Measurements from ENCODE around the gene IRF2.

DNA sequence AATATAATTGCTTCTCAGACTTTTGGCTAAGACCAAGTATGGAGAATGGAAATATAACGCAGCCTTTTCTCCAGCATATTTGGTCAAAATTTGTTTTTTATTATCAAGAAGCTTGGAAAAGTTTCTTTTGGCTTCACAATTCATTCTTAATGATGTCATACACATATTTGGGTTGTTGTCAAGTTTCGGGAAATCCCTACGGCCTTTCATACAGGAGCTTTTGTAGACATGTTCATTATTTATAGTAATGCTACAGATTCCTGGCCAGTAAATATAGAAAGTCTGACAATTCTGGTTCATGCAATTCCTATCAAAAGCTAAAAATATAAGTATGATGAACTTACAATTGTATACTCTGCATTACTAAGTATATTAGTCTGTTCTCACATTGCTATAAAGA is 112.9 kb downstream of the IRF2 start:
- TF ChIP-seq, protein P1, sequence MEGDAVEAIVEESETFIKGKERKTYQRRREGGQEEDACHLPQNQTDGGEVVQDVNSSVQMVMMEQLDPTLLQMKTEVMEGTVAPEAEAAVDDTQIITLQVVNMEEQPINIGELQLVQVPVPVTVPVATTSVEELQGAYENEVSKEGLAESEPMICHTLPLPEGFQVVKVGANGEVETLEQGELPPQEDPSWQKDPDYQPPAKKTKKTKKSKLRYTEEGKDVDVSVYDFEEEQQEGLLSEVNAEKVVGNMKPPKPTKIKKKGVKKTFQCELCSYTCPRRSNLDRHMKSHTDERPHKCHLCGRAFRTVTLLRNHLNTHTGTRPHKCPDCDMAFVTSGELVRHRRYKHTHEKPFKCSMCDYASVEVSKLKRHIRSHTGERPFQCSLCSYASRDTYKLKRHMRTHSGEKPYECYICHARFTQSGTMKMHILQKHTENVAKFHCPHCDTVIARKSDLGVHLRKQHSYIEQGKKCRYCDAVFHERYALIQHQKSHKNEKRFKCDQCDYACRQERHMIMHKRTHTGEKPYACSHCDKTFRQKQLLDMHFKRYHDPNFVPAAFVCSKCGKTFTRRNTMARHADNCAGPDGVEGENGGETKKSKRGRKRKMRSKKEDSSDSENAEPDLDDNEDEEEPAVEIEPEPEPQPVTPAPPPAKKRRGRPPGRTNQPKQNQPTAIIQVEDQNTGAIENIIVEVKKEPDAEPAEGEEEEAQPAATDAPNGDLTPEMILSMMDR (IDR thresholded peaks at IDR 0.05; ENCODE audit: borderline replicate concordance, extremely low read depth, low read length, poor library complexity, severe bottlenecking), result no peak
- no peak for TF ChIP-seq EZH2 (IDR thresholded peaks at IDR 0.05; ENCODE audit: borderline replicate concordance, low read depth, low read length, severe bottlenecking)

Data from DND-41 (cell line).